SK-N-SH treated with all-trans-retinoic acid at 6 μM for 48 hours (cell line): ENCODE measurements around the gene QPCT.

Experiments
- ATAC-seq: fragments of 200-7000 bp; cut with Tn5 transposase; 3 replicates; pipeline ENCODE4 v1.9.1; 2020; ENCODE audit warnings: mild to moderate bottlenecking, moderate library complexity
- ARNTL ChIP-seq: fragments of 450-650 bp; formaldehyde crosslinking; IDR thresholded peaks from 2 replicates; pipeline ENCODE4 v1.5.0; 2020; ENCODE audit warnings: low read depth, mild to moderate bottlenecking, moderate library complexity, borderline replicate concordance
- CREB5 ChIP-seq: fragments of 250-450 bp; sonication (Bioruptor Pico); IDR thresholded peaks from 2 replicates; pipeline ENCODE4 v1.5.1; 2020; ENCODE audit warnings: low read depth, mild to moderate bottlenecking, moderate library complexity
- CSDC2 ChIP-seq: fragments of 250-450 bp; sonication (Bioruptor Pico); IDR thresholded peaks from 2 replicates; pipeline ENCODE4 v1.5.0; 2020; ENCODE audit warnings: mild to moderate bottlenecking, moderate library complexity
- CSRNP3 ChIP-seq: fragments of 250-450 bp; sonication (Bioruptor Pico); IDR thresholded peaks from 2 replicates; pipeline ENCODE4 v1.5.1; 2021; ENCODE audit warnings: mild to moderate bottlenecking, moderate library complexity
- ESRRG ChIP-seq: fragments of 250-450 bp; sonication (Bioruptor Pico); IDR thresholded peaks from 2 replicates; pipeline ENCODE4 v1.6.1; 2021; ENCODE audit warnings: mild to moderate bottlenecking
- ISL1 ChIP-seq: fragments of 250-450 bp; sonication (Bioruptor Pico); IDR thresholded peaks from 2 replicates; pipeline ENCODE4 v2.1.2; 2022; ENCODE audit warnings: mild to moderate bottlenecking, moderate library complexity
- OSR1 ChIP-seq: fragments of 250-450 bp; sonication (Bioruptor Pico); IDR thresholded peaks from 2 replicates; pipeline ENCODE4 v1.8.0; 2022; ENCODE audit warnings: moderate library complexity, mild to moderate bottlenecking, inconsistent platforms
- PATZ1 ChIP-seq: fragments of 250-450 bp; sonication (Bioruptor Pico); IDR thresholded peaks from 2 replicates; pipeline ENCODE4 v1.8.0; 2020; ENCODE audit warnings: mild to moderate bottlenecking, moderate library complexity, borderline replicate concordance
- POU6F1 ChIP-seq: fragments of 250-450 bp; sonication (Bioruptor Pico); IDR thresholded peaks from 2 replicates; pipeline ENCODE4 v1.8.0; 2021; ENCODE audit warnings: low read depth, mild to moderate bottlenecking, moderate library complexity, borderline replicate concordance
- PPARA ChIP-seq: fragments of 250-450 bp; sonication (Bioruptor Pico); IDR thresholded peaks from 2 replicates; pipeline ENCODE4 v1.5.0; 2020; ENCODE audit warnings: mild to moderate bottlenecking, borderline replicate concordance
- RARB ChIP-seq: fragments of 250-450 bp; sonication (Bioruptor Pico); IDR thresholded peaks from 2 replicates; pipeline ENCODE4 v1.8.0; 2021; ENCODE audit warnings: mild to moderate bottlenecking, moderate library complexity
- SNAI2 ChIP-seq: fragments of 250-450 bp; sonication (Bioruptor Pico); IDR thresholded peaks from 2 replicates; pipeline ENCODE4 v1.5.0; 2020; ENCODE audit warnings: mild to moderate bottlenecking, moderate library complexity
- TCF4 ChIP-seq: fragments of 250-450 bp; sonication (Bioruptor Pico); IDR thresholded peaks from 2 replicates; pipeline ENCODE4 v1.8.0; 2021; ENCODE audit warnings: mild to moderate bottlenecking, moderate library complexity, borderline replicate concordance
- TOX ChIP-seq: fragments of 250-450 bp; sonication (Bioruptor Pico); IDR thresholded peaks from 2 replicates; pipeline ENCODE4 v1.8.0; 2021; ENCODE audit warnings: mild to moderate bottlenecking, moderate library complexity, borderline replicate concordance
- TSHZ2 ChIP-seq: fragments of 250-450 bp; sonication (Bioruptor Pico); IDR thresholded peaks from 2 replicates; pipeline ENCODE4 v1.5.0; 2020; ENCODE audit warnings: mild to moderate bottlenecking, moderate library complexity
- ZC3H10 ChIP-seq: fragments of 250-450 bp; sonication (Bioruptor Pico); IDR thresholded peaks from 2 replicates; pipeline ENCODE4 v1.5.1; 2021; ENCODE audit warnings: mild to moderate bottlenecking, moderate library complexity
- ZFP3 ChIP-seq: fragments of 250-450 bp; sonication (Bioruptor Pico); IDR thresholded peaks from 2 replicates; pipeline ENCODE4 v1.5.0; 2020; ENCODE audit warnings: mild to moderate bottlenecking, moderate library complexity
- ZFP30 ChIP-seq: fragments of 450-650 bp; formaldehyde crosslinking; IDR thresholded peaks from 2 replicates; pipeline ENCODE4 v1.5.0; 2022; ENCODE audit warnings: mild to moderate bottlenecking, moderate library complexity
- ZNF565 ChIP-seq: fragments of 450-650 bp; formaldehyde crosslinking; conservative IDR thresholded peaks from 2 replicates; pipeline ENCODE4 v1.5.0; 2020; ENCODE audit warnings: low read depth, mild to moderate bottlenecking, moderate library complexity
- ZNF70 ChIP-seq: fragments of 450-650 bp; formaldehyde crosslinking; IDR thresholded peaks from 2 replicates; pipeline ENCODE4 v1.5.0; 2020; ENCODE audit warnings: mild to moderate bottlenecking, moderate library complexity

QPCT gene

GRCh38 chr2:37387148-37387835 lies 42.9 kb downstream of the QPCT start:
- TF ChIP-seq PATZ1 (CRISPR knock-in tag), result no peak
- TF ChIP-seq POU6F1, result no peak
- no peak for TF ChIP-seq CSRNP3 (CRISPR knock-in tag)
- TF ChIP-seq PPARA (CRISPR knock-in tag), result no peak
- no peak for TF ChIP-seq ZFP3 (CRISPR knock-in tag)
- TF ChIP-seq ZNF70 (CRISPR knock-in tag), result no peak
- no peak for TF ChIP-seq CSDC2 (CRISPR knock-in tag)
- no peak for TF ChIP-seq ZFP30 (CRISPR knock-in tag)
- no peak for TF ChIP-seq ZC3H10 (CRISPR knock-in tag)
- TF ChIP-seq ARNTL (CRISPR knock-in tag), result no peak
- no peak for TF ChIP-seq OSR1 (CRISPR knock-in tag)
- TF ChIP-seq TSHZ2, result no peak
- TF ChIP-seq TOX, result no peak
- no peak for TF ChIP-seq ESRRG (CRISPR knock-in tag)
- TF ChIP-seq ZNF565 (CRISPR knock-in tag), result no peak
- no peak for TF ChIP-seq CREB5 (CRISPR knock-in tag)
- no peak for TF ChIP-seq ISL1 (CRISPR knock-in tag)
- TF ChIP-seq, all 23 proteins: peak for 0
- ATAC-seq, result no peak

GRCh38 chr2:37388074-37388473 lies 43.6 kb downstream of the QPCT start:
- no peak for TF ChIP-seq SNAI2 (CRISPR knock-in tag)
- TF ChIP-seq CSDC2 (CRISPR knock-in tag), result no peak
- TF ChIP-seq, all 23 proteins: peak for 0
- ATAC-seq, result no peak

GRCh38 chr2:37389395-37389794 lies 45.0 kb downstream of the QPCT start:
- ATAC-seq, result no peak
- TF ChIP-seq TCF4 (CRISPR knock-in tag) (no peak), ZFP30 (CRISPR knock-in tag) (no peak), RARB (CRISPR knock-in tag) (no peak), ZC3H10 (CRISPR knock-in tag) (no peak), ZNF70 (CRISPR knock-in tag) (no peak), CSRNP3 (CRISPR knock-in tag) (no peak), PATZ1 (CRISPR knock-in tag) (no peak), ARNTL (CRISPR knock-in tag) (no peak), TSHZ2 (no peak), TOX (no peak)
